HUES6 (cell line): ENCODE measurements around the gene AOPEP.

Experiments used
- H3K27ac ChIP-seq: 2 replicates; pipeline ENCODE4 v1.7.0; 2013; ENCODE audit warnings: low read depth, mild to moderate bottlenecking, low read length, inconsistent platforms
- H3K27me3 ChIP-seq: 2 replicates; pipeline ENCODE4 v1.6.1; 2013; ENCODE audit warnings: low read length; ENCODE audit not compliant: control insufficient read depth, insufficient read depth
- H3K36me3 ChIP-seq: 2 replicates; pipeline ENCODE4 v1.6.1; 2013; ENCODE audit warnings: low read length; ENCODE audit not compliant: control insufficient read depth, insufficient read depth
- H3K4me1 ChIP-seq: 2 replicates; pipeline ENCODE4 v1.6.1; 2013; ENCODE audit warnings: low read length; ENCODE audit not compliant: control insufficient read depth, insufficient read depth
- H3K4me3 ChIP-seq: 2 replicates; pipeline ENCODE4 v1.5.1; 2013; ENCODE audit warnings: low read depth, low read length
- H3K9ac ChIP-seq: one replicate; pipeline ENCODE4 v1.6.1; 2013; ENCODE audit warnings: mild to moderate bottlenecking, low read length
- H3K9me3 ChIP-seq: 2 replicates; pipeline ENCODE4 v1.6.1; 2013; ENCODE audit warnings: low read depth, low read length; ENCODE audit not compliant: control insufficient read depth, insufficient read depth

The AOPEP gene

GRCh38 chr9:95096381-95096780 is 369.9 kb downstream of the AOPEP start:
- Histone ChIP-seq H3K36me3 (no peaks in the 10 kb centered on the region), H3K9ac (no peak overlapping the region), H3K27ac (no peak overlapping the region), H3K4me3 (no peak overlapping the region), H3K27me3 (no peaks in the 10 kb centered on the region), H3K4me1 (peaks cover 35% of the 10 kb centered on the region), H3K9me3 (no peaks in the 10 kb centered on the region)

GRCh38 chr9:95096807-95097206 is 370.3 kb downstream of the AOPEP start:
- no peak overlapping the region for H3K27ac ChIP-seq
- peaks cover 30% of the 10 kb centered on the region for H3K4me1 ChIP-seq
- no peak overlapping the region for H3K9ac ChIP-seq
- H3K36me3 ChIP-seq, result no peaks in the 10 kb centered on the region
- H3K9me3 ChIP-seq, result no peaks in the 10 kb centered on the region
- H3K4me3 ChIP-seq, result no peak overlapping the region
- no peaks in the 10 kb centered on the region for H3K27me3 ChIP-seq

GRCh38 chr9:95097279-95097678 is 370.8 kb downstream of the AOPEP start:
- Histone ChIP-seq H3K36me3 (no peaks in the 10 kb centered on the region), H3K4me1 (peaks cover 30% of the 10 kb centered on the region), H3K9ac (no peak overlapping the region), H3K9me3 (no peaks in the 10 kb centered on the region), H3K4me3 (no peak overlapping the region), H3K27ac (no peak overlapping the region), H3K27me3 (no peaks in the 10 kb centered on the region)

GRCh38 chr9:95098391-95098921 is 372.0 kb downstream of the AOPEP start:
- H3K27ac ChIP-seq, result no peak overlapping the region
- no peak overlapping the region for H3K4me3 ChIP-seq
- peaks cover 30% of the 10 kb centered on the region for H3K4me1 ChIP-seq
- H3K27me3 ChIP-seq, result no peaks in the 10 kb centered on the region
- no peak overlapping the region for H3K9ac ChIP-seq
- H3K36me3 ChIP-seq, result no peaks in the 10 kb centered on the region
- H3K9me3 ChIP-seq, result no peaks in the 10 kb centered on the region

- Histone ChIP-seq H3K9me3 (no peaks in the 10 kb centered on the region), H3K4me3 (no peak overlapping the region), H3K9ac (no peak overlapping the region), H3K36me3 (no peaks in the 10 kb centered on the region), H3K27me3 (no peaks in the 10 kb centered on the region), H3K4me1 (peaks cover 24% of the 10 kb centered on the region; the same call in 1 of the 2 replicates), H3K27ac (no peak overlapping the region)
These were observed 373.0 kb downstream of the AOPEP start for GRCh38 chr9:95099321-95100070.

GRCh38 chr9:95100071-95100627 is 373.6 kb downstream of the AOPEP start:
- H3K9me3 ChIP-seq, result no peaks in the 10 kb centered on the region
- peaks cover 24% of the 10 kb centered on the region; the same call in 1 of the 2 replicates for H3K4me1 ChIP-seq
- no peaks in the 10 kb centered on the region for H3K36me3 ChIP-seq
- no peak overlapping the region for H3K4me3 ChIP-seq
- H3K9ac ChIP-seq, result no peak overlapping the region
- H3K27ac ChIP-seq, result no peak overlapping the region
- no peaks in the 10 kb centered on the region for H3K27me3 ChIP-seq

GRCh38 chr9:95101326-95101725 is 374.8 kb downstream of the AOPEP start:
- H3K4me1 ChIP-seq, result peaks cover 19% of the 10 kb centered on the region; the same call in 1 of the 2 replicates
- no peak overlapping the region for H3K27ac ChIP-seq
- H3K36me3 ChIP-seq, result no peaks in the 10 kb centered on the region
- H3K4me3 ChIP-seq, result no peak overlapping the region
- H3K9me3 ChIP-seq, result no peaks in the 10 kb centered on the region
- H3K27me3 ChIP-seq, result no peaks in the 10 kb centered on the region
- H3K9ac ChIP-seq, result no peak overlapping the region

- Histone ChIP-seq H3K4me1 (peaks cover 18% of the 10 kb centered on the region; the same call in 1 of the 2 replicates), H3K9me3 (no peaks in the 10 kb centered on the region), H3K27ac (no peak overlapping the region), H3K27me3 (no peaks in the 10 kb centered on the region), H3K9ac (no peak overlapping the region), H3K4me3 (no peak overlapping the region), H3K36me3 (peaks cover 4% of the 10 kb centered on the region; the same call in 1 of the 2 replicates)
These were observed 375.5 kb downstream of the AOPEP start for GRCh38 chr9:95102001-95102433.

GRCh38 chr9:95102572-95102971 is 376.1 kb downstream of the AOPEP start:
- Histone ChIP-seq H3K27ac (no peak overlapping the region), H3K9me3 (no peaks in the 10 kb centered on the region), H3K9ac (peak overlapping the region; percentile 40)

GRCh38 chr9:95103281-95103771 is 376.8 kb downstream of the AOPEP start:
- Histone ChIP-seq H3K9me3 (no peaks in the 10 kb centered on the region), H3K4me1 (peaks cover 18% of the 10 kb centered on the region; the same call in 1 of the 2 replicates), H3K9ac (no peak overlapping the region), H3K36me3 (peaks cover 5% of the 10 kb centered on the region; the same call in 1 of the 2 replicates), H3K27ac (no peak overlapping the region), H3K27me3 (no peaks in the 10 kb centered on the region), H3K4me3 (no peak overlapping the region)

More at GRCh38 chr9:95102572-95102971, 376.1 kb downstream of the AOPEP start:
- Histone ChIP-seq H3K36me3 (peaks cover 5% of the 10 kb centered on the region; the same call in 1 of the 2 replicates), H3K4me1 (peaks cover 18% of the 10 kb centered on the region; the same call in 1 of the 2 replicates), H3K27me3 (no peaks in the 10 kb centered on the region), H3K4me3 (no peak overlapping the region)
